ENCODE measurements around the gene DMBT1. TPM values are rescaled to one million over a fixed set of nuclear protein-coding genes. Genes with fewer than 3 reads are reported as not detected.

Gene DMBT1
- total RNA-seq, 1 donor from 2014 or later, result 0.08 TPM

GRCh38 chr10:122632031-122632430 lies 71.5 kb downstream of the DMBT1 start:
- Mint-ChIP-seq H3K27ac (ENCODE audit: unreplicated experiment) (no peak overlapping the region), H3K4me3 (ENCODE audit: unreplicated experiment) (no peak overlapping the region), H3K27me3 (ENCODE audit: unreplicated experiment) (peaks cover 18% of the 10 kb centered on the region), H3K4me1 (ENCODE audit: unreplicated experiment) (no peaks in the 10 kb centered on the region), H3K9me3 (ENCODE audit: unreplicated experiment) (no peaks in the 10 kb centered on the region), H3K36me3 (ENCODE audit: unreplicated experiment) (no peaks in the 10 kb centered on the region)
- TF ChIP-seq CTCF (IDR thresholded peaks at IDR 0.05), result no peak
- DNase-seq (ENCODE audit: extremely low spot score, unreplicated experiment), result no peak

- no peak for TF ChIP-seq CTCF (IDR thresholded peaks at IDR 0.05)
- Mint-ChIP-seq H3K9me3 (ENCODE audit: unreplicated experiment) (no peaks in the 10 kb centered on the region), H3K4me1 (ENCODE audit: unreplicated experiment) (no peaks in the 10 kb centered on the region), H3K27me3 (ENCODE audit: unreplicated experiment) (peaks cover 18% of the 10 kb centered on the region), H3K4me3 (ENCODE audit: unreplicated experiment) (no peak overlapping the region), H3K27ac (ENCODE audit: unreplicated experiment) (no peak overlapping the region), H3K36me3 (ENCODE audit: unreplicated experiment) (no peaks in the 10 kb centered on the region)
- no peak for DNase-seq (ENCODE audit: extremely low spot score, unreplicated experiment)
Measured at GRCh38 chr10:122632576-122632975, 72.0 kb downstream of the DMBT1 start.

GRCh38 chr10:122636953-122637352 lies 76.4 kb downstream of the DMBT1 start:
- H3K27ac Mint-ChIP-seq (ENCODE audit: unreplicated experiment), result no peak overlapping the region
- no peaks in the 10 kb centered on the region for H3K4me1 Mint-ChIP-seq (ENCODE audit: unreplicated experiment)
- no peaks in the 10 kb centered on the region for H3K36me3 Mint-ChIP-seq (ENCODE audit: unreplicated experiment)
- TF ChIP-seq CTCF (IDR thresholded peaks at IDR 0.05), result no peak
- peaks cover 5% of the 10 kb centered on the region for H3K27me3 Mint-ChIP-seq (ENCODE audit: unreplicated experiment)
- DNase-seq (ENCODE audit: extremely low spot score, unreplicated experiment), result no peak
- no peak overlapping the region for H3K4me3 Mint-ChIP-seq (ENCODE audit: unreplicated experiment)
- H3K9me3 Mint-ChIP-seq (ENCODE audit: unreplicated experiment), result no peaks in the 10 kb centered on the region

- Mint-ChIP-seq H3K4me1 (ENCODE audit: unreplicated experiment) (no peaks in the 10 kb centered on the region), H3K9me3 (ENCODE audit: unreplicated experiment) (no peaks in the 10 kb centered on the region), H3K4me3 (ENCODE audit: unreplicated experiment) (no peak overlapping the region), H3K27ac (ENCODE audit: unreplicated experiment) (no peak overlapping the region), H3K36me3 (ENCODE audit: unreplicated experiment) (no peaks in the 10 kb centered on the region), H3K27me3 (ENCODE audit: unreplicated experiment) (peaks cover 5% of the 10 kb centered on the region)
- DNase-seq (ENCODE audit: extremely low spot score, unreplicated experiment), result no peak
- no peak for TF ChIP-seq CTCF (IDR thresholded peaks at IDR 0.05)
Measured at GRCh38 chr10:122637376-122637775, 76.8 kb downstream of the DMBT1 start.

- H3K4me3 Mint-ChIP-seq (ENCODE audit: unreplicated experiment), result no peak overlapping the region
Measured at GRCh38 chr10:122638106-122638505, 77.6 kb downstream of the DMBT1 start.

More at GRCh38 chr10:122638106-122638505, 77.6 kb downstream of the DMBT1 start:
- Mint-ChIP-seq H3K36me3 (ENCODE audit: unreplicated experiment) (no peaks in the 10 kb centered on the region), H3K9me3 (ENCODE audit: unreplicated experiment) (no peaks in the 10 kb centered on the region), H3K27ac (ENCODE audit: unreplicated experiment) (no peak overlapping the region), H3K4me1 (ENCODE audit: unreplicated experiment) (no peaks in the 10 kb centered on the region), H3K27me3 (ENCODE audit: unreplicated experiment) (peaks cover 5% of the 10 kb centered on the region)
- no peak for TF ChIP-seq CTCF (IDR thresholded peaks at IDR 0.05)
- DNase-seq (ENCODE audit: extremely low spot score, unreplicated experiment), result no peak

Data from osteocyte (in vitro differentiated cells).